ENCODE results near the gene KAT14. TPM values are rescaled to one million over a fixed set of nuclear protein-coding genes. Genes with fewer than 3 reads are reported as not detected.
"Not testable (repeated sequence)": the region's sequence is repeated elsewhere in the genome, so short reads cannot be mapped to it uniquely, and the experiment has no call there.

Gene KAT14

GRCh38 chr20:18226741-18227140, 89.1 kb downstream of the KAT14 start:
- H3K4me1 ChIP-seq (ENCODE audit: control insufficient read depth, insufficient read depth, low read length): peaks cover 19% of the 10 kb centered on the region
- not testable (repeated sequence) for H3K27me3 ChIP-seq (ENCODE audit: control insufficient read depth, insufficient read depth, low read length); H3K9ac ChIP-seq (ENCODE audit: low read depth, low read length)

DNA sequence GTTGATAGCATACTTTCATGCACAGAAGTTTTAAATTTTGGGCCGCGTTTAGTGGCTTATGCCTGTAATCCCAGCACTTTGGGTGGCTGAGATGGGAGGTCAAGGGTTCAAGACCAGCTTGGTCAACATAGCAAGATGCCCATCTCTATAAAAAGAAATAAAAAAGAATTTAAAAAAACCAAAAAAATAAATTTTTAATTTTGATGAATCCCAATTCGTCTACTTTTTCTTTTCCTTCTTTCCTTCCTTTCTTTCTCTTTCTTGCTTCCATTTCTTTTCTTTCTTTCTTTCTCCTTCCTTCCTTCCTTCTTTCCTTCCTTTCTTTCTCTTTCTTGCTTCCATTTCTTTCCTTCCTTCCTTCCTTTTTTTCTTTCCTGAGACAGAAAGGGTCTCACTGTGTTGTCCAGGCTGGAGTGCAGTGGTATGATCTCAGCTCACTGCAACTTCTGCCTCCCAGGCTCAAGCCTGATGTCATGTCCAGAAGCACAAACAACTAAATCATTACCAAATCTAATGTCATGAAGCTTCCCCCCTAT, 95.8 kb downstream of the KAT14 start:
- Histone ChIP-seq H3K9ac (ENCODE audit: low read depth, low read length) (no peak overlapping the region), H3K4me1 (ENCODE audit: control insufficient read depth, insufficient read depth, low read length) (no peaks in the 10 kb centered on the region), H3K27me3 (ENCODE audit: control insufficient read depth, insufficient read depth, low read length) (peaks cover 7% of the 10 kb centered on the region), H3K36me3 (ENCODE audit: insufficient read depth, low read length) (no peaks in the 10 kb centered on the region), H3K9me3 (replicated peaks; ENCODE audit: low read length) (no peaks in the 10 kb centered on the region), H3K4me2 (ENCODE audit: low read length) (no peak overlapping the region), H3K4me3 (ENCODE audit: low read length) (no peak overlapping the region)

More at GRCh38 chr20:18226741-18227140, 89.1 kb downstream of the KAT14 start:
- H3K4me3 ChIP-seq (ENCODE audit: low read length); H3K36me3 ChIP-seq (ENCODE audit: insufficient read depth, low read length); H3K9me3 ChIP-seq (replicated peaks; ENCODE audit: low read length); H3K4me2 ChIP-seq (ENCODE audit: low read length): not testable (repeated sequence)

Small RNA genes lying within 50 kb of the gene (small RNA-seq; reads per million reads assigned to genes)
- gene RF00019: not detected
- not detected for gene RNU7-137P

Measured in skeletal muscle satellite cell (primary cell).